Measurements from ENCODE around the gene WDPCP. TPM values are rescaled to one million over a fixed set of nuclear protein-coding genes. Genes with fewer than 3 reads are reported as not detected.

WDPCP gene
- total RNA-seq, 4 donors from 2014 or later, result 2.6 to 15.5 (median 10.9) TPM

- no peak for DNase-seq
- no peaks in the 10 kb centered on the region for H3K9me3 ChIP-seq
- H3K4me1 ChIP-seq, result no peaks in the 10 kb centered on the region
- intact Hi-C loops (cut with DNase I; ENCODE audit: low total_unique reads) (no loop called here), in situ Hi-C loops (cut with MboI; ENCODE audit: low pct_ligation_motif_present in 1 of 4, low pct_unique_long_range_greater_than_20kb in 1 of 4, low sequenced_read_pairs in 3 of 4) (no loop called here)
- TF ChIP-seq POLR2AphosphoS5 (IDR thresholded peaks at IDR 0.05) (no peak), POLR2A (IDR thresholded peaks at IDR 0.05) (no peak), EP300 (IDR thresholded peaks at IDR 0.05; ENCODE audit: low read depth) (no peak)
- TF ChIP-seq, protein P1, sequence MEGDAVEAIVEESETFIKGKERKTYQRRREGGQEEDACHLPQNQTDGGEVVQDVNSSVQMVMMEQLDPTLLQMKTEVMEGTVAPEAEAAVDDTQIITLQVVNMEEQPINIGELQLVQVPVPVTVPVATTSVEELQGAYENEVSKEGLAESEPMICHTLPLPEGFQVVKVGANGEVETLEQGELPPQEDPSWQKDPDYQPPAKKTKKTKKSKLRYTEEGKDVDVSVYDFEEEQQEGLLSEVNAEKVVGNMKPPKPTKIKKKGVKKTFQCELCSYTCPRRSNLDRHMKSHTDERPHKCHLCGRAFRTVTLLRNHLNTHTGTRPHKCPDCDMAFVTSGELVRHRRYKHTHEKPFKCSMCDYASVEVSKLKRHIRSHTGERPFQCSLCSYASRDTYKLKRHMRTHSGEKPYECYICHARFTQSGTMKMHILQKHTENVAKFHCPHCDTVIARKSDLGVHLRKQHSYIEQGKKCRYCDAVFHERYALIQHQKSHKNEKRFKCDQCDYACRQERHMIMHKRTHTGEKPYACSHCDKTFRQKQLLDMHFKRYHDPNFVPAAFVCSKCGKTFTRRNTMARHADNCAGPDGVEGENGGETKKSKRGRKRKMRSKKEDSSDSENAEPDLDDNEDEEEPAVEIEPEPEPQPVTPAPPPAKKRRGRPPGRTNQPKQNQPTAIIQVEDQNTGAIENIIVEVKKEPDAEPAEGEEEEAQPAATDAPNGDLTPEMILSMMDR (IDR thresholded peaks at IDR 0.05), result no peak
- WGBS, 2 donors (ENCODE audit: low coverage in 1 of 2), result 89 to 96% methylated on average over 3 to 4 of the region's 4 CpGs
- no peaks in the 10 kb centered on the region for H3K27me3 ChIP-seq
- no peak overlapping the region for H3K4me3 ChIP-seq
- no peak overlapping the region for H3K27ac ChIP-seq
- peaks cover 0 to 62% (median 33%) of the 10 kb centered on the region in 4 donors for H3K36me3 ChIP-seq
These were observed 16.4 kb upstream of the WDPCP start for GRCh38 chr2:63604666-63605065.

GRCh38 chr2:63600881-63601460, 12.7 kb upstream of the WDPCP start:
- in situ Hi-C loops (cut with MboI; ENCODE audit: low pct_ligation_motif_present in 1 of 4, low pct_unique_long_range_greater_than_20kb in 1 of 4, low sequenced_read_pairs in 3 of 4), result no loop called here

DNA sequence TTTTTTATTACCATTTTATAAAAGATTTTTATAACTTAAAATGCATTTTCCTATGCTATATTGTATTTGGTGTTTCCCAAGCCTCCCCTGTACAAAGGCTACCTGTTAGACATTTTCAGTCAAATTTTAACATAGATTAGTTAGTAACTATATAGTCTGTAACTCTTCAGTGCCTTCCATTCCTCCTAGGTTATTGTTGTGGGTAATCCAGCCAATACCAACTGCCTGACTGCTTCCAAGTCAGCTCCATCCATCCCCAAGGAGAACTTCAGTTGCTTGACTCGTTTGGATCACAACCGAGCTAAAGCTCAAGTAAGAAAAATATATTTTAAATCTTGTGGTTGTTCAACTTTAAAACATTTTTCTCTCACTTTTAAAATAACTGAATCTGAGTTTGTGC, 10.7 kb upstream of the WDPCP start:
- in situ Hi-C loops (cut with MboI; ENCODE audit: low pct_ligation_motif_present in 1 of 4, low pct_unique_long_range_greater_than_20kb in 1 of 4, low sequenced_read_pairs in 3 of 4) (loop anchor here in 1 of 4 donors (25.0 kb wide), 1 partner anchor 263 kb away; no protein-coding TSS in a partner anchor), intact Hi-C loops (cut with DNase I; ENCODE audit: low total_unique reads) (loop anchor here (10.0 kb wide), 1 partner anchor 134 kb away; no protein-coding TSS in a partner anchor)
- WGBS, 2 donors (ENCODE audit: low coverage in 1 of 2), result 87 to 93% methylated on average over 2 of the region's 2 CpGs
- H3K36me3 ChIP-seq, result peaks cover 0 to 37% (median 14%) of the 10 kb centered on the region in 4 donors
- H3K27me3 ChIP-seq, result no peaks in the 10 kb centered on the region
- H3K9me3 ChIP-seq, result no peaks in the 10 kb centered on the region
- TF ChIP-seq POLR2A (IDR thresholded peaks at IDR 0.05) (no peak), POLR2AphosphoS5 (IDR thresholded peaks at IDR 0.05) (no peak), EP300 (IDR thresholded peaks at IDR 0.05; ENCODE audit: low read depth) (no peak)
- TF ChIP-seq, protein P1 (IDR thresholded peaks at IDR 0.05), result no peak
- H3K4me1 ChIP-seq, result peaks cover 0 to 10% (median 4%) of the 10 kb centered on the region in 4 donors
- H3K4me3 ChIP-seq, result no peak overlapping the region
- H3K27ac ChIP-seq, result no peak overlapping the region
- DNase-seq, result no peak

More at GRCh38 chr2:63600881-63601460, 12.7 kb upstream of the WDPCP start:
- peaks cover 0 to 57% (median 26%) of the 10 kb centered on the region in 4 donors for H3K36me3 ChIP-seq
- H3K27me3 ChIP-seq, result no peaks in the 10 kb centered on the region
- no peak overlapping the region for H3K27ac ChIP-seq
- intact Hi-C loops (cut with DNase I; ENCODE audit: low total_unique reads), result no loop called here
- no peak overlapping the region for H3K4me3 ChIP-seq
- TF ChIP-seq EP300 (IDR thresholded peaks at IDR 0.05; ENCODE audit: low read depth) (no peak), POLR2AphosphoS5 (IDR thresholded peaks at IDR 0.05) (no peak), POLR2A (IDR thresholded peaks at IDR 0.05) (no peak)
- TF ChIP-seq, protein P1 (IDR thresholded peaks at IDR 0.05), result no peak
- peaks cover 0 to 8% (median 2%) of the 10 kb centered on the region in 4 donors for H3K4me1 ChIP-seq
- H3K9me3 ChIP-seq, result no peaks in the 10 kb centered on the region
- 96 to 100% methylated on average over 1 of the region's 1 CpG for WGBS, 2 donors (ENCODE audit: low coverage in 1 of 2)
- DNase-seq, result no peak

DNA sequence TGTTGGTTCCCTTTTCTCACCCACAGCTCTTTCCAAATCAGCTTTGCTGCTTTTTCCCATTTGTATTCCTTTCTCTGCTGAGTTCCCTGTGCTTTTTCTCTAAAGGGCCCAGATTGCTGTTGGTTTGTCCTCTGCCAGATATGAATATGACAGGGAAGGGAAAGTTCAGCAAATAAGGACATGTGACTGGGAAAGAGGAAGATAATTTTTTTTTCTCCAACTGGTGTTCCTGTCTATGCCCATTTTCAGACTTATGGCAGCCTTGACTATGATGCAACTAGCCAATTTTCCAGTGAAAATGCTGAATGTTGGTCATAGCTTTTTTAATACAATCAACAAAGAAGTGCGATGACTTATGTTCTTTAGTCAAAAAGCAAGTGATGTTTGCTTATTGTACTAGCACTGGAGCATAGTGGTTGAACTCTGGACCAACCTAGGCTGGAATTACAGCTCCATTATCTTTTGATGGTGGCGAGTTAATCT, 8.2 kb upstream of the WDPCP start:
- TF ChIP-seq EP300 (IDR thresholded peaks at IDR 0.05; ENCODE audit: low read depth) (no peak), POLR2AphosphoS5 (IDR thresholded peaks at IDR 0.05) (no peak), POLR2A (IDR thresholded peaks at IDR 0.05) (no peak)
- TF ChIP-seq, protein P1 (IDR thresholded peaks at IDR 0.05), result no peak
- 57 to 65% methylated on average over 2 of the region's 2 CpGs for WGBS, 2 donors (ENCODE audit: low coverage in 1 of 2)
- DNase-seq, result no peak
- H3K4me1 ChIP-seq, result peaks cover 0 to 17% (median 8%) of the 10 kb centered on the region in 4 donors
- no peaks in the 10 kb centered on the region for H3K9me3 ChIP-seq
- H3K36me3 ChIP-seq, result peaks cover 0 to 26% (median 8%) of the 10 kb centered on the region in 4 donors
- H3K27me3 ChIP-seq, result no peaks in the 10 kb centered on the region
- H3K4me3 ChIP-seq, result no peak overlapping the region
- intact Hi-C loops (cut with DNase I; ENCODE audit: low total_unique reads), result loop anchor here (10.0 kb wide), 1 partner anchor 132 kb away; no protein-coding TSS in a partner anchor
- in situ Hi-C loops (cut with MboI; ENCODE audit: low pct_ligation_motif_present in 1 of 4, low pct_unique_long_range_greater_than_20kb in 1 of 4, low sequenced_read_pairs in 3 of 4), result loop anchor here in 1 of 4 donors (25.0 kb wide), 1 partner anchor 266 kb away; no protein-coding TSS in a partner anchor
- H3K27ac ChIP-seq, result no peak overlapping the region
